ENCODE data around the gene GJC2.

DNA sequence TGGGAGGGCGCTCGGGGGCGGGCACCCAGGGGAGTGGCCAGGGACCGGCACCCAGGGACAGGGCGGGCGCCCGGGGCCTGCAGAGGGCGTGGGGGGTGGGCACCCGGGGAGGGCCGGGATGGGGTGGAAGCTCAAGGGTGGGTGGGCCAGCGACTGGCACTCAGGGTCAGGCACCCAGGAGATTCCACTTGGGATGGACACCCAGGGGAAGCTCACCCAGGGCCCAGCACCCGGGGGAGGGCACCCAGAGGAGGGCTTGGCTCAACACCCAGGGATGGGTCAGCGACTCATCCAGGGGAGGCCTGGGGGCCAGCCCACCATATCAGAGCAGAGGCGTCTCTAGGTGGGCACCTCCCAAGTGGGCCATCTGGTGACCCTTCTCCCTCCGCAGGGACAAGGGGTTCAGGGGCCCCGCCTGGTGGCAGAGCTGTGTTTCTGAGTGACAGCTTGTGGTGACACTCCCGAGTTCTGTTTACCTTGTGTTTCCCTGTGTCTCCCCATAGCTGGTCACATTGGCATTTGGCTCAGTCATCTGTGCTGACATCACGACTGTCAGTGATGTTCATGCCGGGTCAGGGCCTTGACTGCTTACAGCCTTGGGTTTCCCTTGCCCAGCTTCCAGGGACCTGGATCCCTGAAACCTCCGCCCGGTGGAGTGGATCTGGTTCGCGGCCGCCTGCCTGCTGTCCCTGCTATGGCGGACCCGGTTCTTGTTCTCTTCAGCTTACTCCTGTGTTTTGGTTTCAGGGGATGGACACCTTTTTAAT is 16.6 kb downstream of the GJC2 start:
- no peak for TF ChIP-seq POLR2A (IDR thresholded peaks at IDR 0.05)
- TF ChIP-seq, protein P1, sequence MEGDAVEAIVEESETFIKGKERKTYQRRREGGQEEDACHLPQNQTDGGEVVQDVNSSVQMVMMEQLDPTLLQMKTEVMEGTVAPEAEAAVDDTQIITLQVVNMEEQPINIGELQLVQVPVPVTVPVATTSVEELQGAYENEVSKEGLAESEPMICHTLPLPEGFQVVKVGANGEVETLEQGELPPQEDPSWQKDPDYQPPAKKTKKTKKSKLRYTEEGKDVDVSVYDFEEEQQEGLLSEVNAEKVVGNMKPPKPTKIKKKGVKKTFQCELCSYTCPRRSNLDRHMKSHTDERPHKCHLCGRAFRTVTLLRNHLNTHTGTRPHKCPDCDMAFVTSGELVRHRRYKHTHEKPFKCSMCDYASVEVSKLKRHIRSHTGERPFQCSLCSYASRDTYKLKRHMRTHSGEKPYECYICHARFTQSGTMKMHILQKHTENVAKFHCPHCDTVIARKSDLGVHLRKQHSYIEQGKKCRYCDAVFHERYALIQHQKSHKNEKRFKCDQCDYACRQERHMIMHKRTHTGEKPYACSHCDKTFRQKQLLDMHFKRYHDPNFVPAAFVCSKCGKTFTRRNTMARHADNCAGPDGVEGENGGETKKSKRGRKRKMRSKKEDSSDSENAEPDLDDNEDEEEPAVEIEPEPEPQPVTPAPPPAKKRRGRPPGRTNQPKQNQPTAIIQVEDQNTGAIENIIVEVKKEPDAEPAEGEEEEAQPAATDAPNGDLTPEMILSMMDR (IDR thresholded peaks at IDR 0.05): peak in 5 of 6 experiments; percentile 22 to 63 (median 57)

Data from Peyer's patch (tissue), 4 donors.